IPS DF 4.7 (cell line): Measurements from ENCODE around the gene GOLPH3.

Source experiments
- DNase-seq: peaks from one replicate; pipeline ENCODE4 v3.0.0-alpha.2; 2013; ENCODE audit warnings: low spot score; ENCODE audit errors: extremely low read depth

GOLPH3 gene

DNA sequence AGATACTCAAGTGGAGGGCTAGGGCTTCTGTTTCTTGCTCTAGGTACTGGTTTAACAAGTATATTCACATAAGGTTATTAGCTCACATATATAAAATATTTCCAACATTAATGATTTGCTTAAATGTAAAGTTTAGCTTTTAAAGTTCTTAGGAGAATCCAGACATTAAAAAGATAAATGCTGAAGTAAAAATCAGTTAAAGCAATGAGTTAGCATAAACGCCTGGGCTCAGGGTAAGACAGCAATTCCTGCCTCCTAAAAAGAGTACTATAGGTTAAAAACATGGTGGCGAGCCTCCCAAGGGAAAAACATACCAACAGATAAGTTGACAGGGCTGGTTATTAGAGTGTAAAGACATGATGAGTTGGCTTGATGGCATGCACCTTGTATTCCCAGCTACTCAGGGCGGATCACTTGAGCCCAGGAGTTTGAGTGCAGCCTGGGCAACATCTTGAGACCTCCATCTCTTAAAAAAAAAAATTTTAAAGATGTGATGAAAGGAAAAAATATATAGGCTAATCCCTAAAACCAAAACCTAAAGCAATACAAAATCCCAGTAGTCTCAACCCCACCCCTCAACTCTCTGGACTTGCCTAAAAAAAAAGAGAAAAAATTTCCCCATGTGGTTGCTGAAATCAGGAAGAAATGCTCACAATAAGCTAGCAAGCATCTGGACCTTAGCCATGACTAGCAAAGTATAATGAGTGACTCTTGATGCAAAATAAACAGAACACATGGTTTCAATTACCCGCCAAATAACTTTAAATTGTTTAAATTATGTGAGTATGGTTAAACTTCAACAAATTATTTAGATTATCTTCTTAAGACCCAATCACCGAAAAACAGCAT, 3.6 kb downstream of the GOLPH3 start:
- DNase-seq, result no peak

DNA sequence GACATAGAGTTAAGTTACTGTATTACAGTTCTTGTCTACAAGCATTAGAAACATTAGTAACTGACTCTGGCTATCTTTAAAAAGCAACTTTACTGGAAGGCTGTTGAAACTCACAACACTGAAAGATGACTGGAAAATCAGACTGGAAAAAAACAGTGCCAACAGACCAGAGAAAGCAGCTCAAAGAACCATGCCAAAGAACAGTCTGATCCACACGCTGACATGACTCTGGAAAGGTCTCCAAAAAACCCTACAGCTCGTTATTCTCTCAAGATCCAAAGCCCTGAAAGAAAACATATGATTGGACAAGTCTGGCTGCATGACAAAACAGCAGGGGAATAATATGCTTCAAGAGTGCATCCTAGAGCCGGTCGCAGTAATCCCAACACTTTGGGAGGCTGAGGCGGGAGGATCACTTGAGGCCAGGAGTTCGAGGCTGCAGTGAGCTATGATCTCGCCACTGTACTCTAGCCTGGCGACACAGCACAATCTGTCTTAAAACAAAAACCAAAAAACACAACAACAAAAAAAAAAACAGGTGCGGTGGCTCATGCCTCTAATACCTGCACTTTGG, 5.6 kb downstream of the GOLPH3 start:
- DNase-seq, result no peak

DNA sequence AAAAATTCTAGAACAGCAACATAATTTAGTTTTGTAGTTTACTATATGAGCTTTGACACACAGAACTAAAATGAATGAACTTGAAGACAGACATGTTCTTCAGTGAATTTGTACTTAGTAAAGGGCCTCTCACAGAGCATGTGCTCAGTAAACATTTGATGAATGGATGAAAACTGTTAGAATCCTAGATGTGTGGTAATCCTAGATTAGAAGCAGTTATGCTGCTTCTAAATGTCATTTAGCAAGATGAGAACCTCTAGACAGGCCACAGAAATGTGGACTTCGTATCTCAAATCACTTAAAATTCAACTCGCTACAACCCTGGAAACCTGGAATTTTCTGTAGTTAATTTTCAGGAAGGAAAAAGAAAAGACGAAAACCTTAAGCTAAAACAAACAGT, 8.5 kb downstream of the GOLPH3 start:
- DNase-seq, result no peak

DNA sequence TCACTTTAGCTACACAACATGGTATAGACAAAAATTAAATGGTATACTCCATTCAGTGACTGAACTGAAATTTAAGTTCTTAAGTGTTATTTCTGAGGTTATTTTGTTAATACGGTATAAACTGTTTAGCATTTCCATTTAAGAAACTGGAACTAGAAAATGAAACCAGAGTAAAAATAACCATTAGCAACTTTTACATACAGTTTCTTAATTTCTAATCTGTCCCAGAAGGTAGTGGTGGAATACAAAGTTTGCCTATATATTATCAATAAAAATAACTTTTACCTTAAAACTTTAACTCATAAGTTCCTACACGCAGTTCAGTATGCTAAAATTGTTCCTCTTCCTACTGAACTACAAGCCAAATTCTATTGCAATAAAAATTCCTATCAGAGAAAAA, 10.3 kb downstream of the GOLPH3 start:
- DNase-seq, result no peak

DNA sequence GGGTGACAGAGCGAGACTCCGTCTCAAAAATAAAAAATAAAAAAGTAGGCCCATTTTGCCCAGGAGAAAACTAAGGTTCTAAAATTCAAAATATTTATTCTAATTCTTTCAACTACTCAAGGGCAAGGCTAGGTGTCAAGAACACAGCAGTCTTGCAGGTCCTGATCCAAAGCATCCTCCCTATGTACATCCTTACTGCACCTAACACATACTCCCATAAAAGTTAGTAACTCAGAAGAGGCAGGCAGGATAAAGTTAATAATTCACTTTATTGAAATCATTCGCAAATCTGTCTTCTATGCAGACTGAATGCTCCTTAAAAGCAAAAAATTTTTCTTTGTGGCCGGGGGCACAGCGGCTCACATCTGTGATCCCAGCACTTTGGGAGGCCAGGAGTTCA, 11.1 kb downstream of the GOLPH3 start:
- DNase-seq, result no peak

DNA sequence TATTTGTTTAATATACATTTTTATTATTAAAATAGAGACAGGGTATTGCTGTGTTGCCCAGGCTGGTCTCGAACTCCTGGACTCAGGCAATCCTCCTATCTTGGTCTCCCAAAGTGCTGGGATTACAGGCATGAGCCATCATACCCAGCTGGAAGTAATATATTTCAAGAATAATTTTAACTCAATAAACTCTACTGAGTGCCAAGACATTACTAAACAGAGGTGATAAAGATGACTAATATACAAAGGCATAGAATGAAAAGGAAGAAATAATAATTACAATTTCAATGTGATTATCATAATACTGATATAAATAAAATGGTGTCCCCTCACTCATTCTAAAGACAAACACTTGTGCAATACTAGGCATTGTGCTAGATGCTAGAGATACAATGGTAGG, 13.9 kb downstream of the GOLPH3 start:
- no peak for DNase-seq

DNA sequence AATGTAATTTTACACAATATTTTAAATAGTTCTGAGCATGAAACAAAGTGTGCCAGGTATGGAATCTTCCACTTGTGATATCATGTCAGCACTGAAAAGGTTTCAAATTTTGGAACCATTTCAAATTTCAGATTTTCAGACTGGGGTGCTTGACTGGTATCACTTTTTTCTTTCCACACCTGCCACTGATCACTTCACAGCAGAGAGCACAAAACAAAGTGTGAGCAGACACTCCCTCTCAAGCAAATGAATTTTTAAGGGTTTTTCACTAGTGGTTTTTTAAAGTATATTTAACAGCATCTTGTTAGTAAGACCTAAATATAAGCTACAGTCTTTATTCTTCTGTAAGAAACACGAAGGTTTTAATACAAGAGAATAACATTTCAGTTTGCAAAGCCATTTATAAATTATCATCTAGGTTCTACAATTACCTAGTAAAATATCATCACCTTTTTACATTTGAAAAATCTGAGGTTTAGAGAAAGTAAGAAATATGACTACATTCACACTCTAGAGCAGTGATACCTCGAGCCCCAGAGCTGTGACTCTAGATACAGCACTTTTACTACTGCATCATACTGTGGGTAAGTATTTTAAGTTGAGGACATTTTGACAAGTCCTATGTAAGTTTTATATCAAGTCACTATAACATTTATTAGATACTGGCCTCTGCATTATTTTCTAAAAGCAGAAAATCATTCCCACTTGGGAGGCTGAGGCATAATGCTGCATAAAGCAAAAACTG, 14.6 kb downstream of the GOLPH3 start:
- no peak for DNase-seq

DNA sequence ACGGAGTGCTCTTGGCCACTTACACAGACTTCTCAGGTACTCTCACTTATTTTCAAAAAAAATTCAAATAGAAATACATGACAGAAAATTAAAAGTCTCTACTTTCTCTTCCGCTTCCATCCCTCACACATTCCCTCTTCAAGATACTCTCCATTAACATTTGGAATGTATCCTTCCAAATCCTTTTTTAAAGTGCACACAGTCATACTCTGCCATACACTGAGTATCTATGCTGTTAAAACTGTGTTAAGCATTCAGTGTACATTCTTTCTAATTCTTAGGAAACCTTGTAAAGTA, 15.5 kb downstream of the GOLPH3 start:
- no peak for DNase-seq

DNA sequence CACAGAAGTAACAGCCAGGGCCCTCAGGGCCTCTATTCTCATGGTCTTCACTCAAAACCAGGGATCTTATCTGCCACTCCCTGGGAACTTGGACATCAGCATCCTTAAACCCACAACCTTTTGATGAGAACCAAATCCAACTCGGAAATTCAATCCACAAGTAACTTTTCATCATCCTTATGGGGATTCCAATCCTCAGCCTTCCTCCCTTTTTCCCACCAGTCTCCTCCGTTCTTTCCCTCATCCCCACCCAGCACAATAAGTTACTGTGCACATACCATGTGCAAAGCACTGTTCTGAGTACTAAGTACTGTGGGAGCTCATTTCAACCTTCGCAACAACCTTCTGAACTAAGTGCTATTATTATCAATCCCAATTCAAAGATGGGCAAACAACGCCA, 17.0 kb downstream of the GOLPH3 start:
- DNase-seq, result no peak

DNA sequence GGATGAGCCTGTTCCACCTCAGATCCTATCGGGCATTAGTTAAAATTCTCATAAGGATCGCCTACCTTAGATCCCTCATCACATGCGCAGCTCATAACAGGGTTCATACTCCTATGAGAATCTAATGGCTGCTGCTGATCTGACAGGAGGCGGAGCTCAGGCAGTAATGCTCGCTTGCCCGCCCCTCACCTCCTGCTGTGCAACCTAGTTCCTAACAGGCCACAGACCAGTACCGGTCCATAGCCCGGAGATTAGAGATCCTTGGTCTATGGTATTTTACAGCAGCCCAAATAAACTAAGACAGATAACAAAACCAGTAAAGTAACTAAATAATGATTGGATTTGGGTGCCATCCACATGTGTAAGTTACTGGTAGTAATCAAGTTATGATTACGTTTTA, 17.5 kb downstream of the GOLPH3 start:
- no peak for DNase-seq

DNA sequence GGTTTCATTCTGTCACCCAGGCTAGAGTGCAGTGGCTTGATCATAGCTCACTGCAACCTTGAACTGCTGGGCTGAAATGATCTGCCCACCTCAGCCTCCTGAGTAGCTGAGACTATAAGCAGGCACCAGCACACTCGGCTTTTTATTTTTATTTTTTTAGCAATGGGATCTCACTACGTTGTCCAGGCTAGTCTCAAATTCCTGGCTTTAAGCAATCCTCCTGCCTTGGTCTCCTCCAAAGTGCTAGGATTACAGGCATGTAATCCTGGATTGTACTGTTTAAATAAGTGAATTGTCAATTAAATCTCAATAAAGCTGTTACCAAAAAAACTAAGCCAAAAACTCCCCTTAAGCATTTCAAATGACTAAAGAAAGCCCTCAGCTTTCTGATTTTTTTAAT, 18.9 kb downstream of the GOLPH3 start:
- no peak for DNase-seq

DNA sequence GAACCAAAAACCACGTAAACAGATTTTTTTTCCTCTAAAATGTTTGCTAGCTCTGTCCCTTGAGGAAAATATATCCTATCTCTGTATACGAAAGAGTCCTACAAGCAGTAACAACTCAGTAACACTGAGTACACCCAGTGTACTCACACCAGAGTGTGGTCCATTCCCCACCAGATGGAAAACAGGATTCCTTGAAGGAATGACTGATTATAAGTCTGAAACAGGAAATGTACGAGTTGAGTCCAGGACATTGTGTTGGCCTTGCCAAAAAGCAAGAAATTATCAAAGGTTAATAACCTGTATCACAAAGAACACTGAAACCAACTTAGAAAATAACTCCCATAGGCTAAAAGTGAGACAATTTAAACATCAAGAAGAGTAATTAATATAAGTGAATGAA, 20.4 kb downstream of the GOLPH3 start:
- no peak for DNase-seq

DNA sequence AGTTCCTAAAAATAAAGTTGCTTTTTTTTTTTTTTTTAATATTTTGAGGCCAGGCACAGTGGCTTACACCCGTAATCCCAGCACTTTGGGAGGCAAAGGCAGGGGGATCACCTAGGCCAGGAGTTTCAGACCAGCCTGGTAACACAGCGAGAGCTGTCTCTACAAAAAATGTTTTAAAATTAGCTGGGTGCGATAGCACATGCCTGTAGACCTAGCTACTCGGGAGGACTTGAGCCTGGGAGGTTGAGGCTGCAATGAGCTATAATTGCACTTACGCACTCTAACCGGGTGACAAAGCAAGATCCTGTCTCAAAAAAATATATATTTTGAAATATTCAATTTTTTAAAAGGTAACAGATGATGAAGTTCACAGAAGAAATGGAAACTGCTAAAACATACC, 22.9 kb downstream of the GOLPH3 start:
- DNase-seq, result no peak

DNA sequence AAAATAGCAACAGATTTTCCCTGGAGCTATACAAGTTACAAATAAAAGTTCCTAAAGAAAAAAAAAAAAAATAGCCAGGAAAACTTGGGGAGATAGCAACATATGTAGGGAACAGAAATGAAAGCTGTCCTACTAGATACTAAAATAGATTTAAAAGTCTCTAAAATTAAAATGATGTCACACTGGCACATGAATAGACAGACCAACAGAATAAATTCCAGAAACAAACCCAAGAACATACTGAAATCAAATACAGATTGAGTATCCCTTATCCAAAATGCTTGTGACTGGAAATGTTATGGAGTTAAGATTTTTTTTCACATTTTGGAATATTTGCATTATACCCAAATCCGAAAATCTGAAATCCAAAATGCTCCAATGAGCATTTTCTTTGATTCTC, 23.8 kb downstream of the GOLPH3 start:
- DNase-seq, result no peak

DNA sequence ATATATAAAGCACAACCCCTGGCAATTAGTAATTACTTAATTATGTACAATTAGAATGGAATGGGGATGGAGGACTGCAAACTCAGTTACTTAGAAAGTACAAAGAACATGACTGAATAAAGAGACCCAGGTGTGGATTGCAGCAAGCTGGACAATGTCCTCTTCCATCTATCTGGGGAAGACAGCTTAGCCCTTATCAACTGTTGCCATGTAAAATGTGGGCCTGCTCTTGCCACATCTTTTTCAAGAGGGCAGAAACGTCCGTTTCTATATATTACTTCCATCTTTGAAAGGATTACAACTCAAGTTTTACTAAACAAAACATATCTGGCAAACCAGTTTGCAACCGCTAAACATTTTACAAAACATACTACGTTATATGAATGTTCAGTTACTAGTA, 26.2 kb downstream of the GOLPH3 start:
- DNase-seq, result no peak

DNA sequence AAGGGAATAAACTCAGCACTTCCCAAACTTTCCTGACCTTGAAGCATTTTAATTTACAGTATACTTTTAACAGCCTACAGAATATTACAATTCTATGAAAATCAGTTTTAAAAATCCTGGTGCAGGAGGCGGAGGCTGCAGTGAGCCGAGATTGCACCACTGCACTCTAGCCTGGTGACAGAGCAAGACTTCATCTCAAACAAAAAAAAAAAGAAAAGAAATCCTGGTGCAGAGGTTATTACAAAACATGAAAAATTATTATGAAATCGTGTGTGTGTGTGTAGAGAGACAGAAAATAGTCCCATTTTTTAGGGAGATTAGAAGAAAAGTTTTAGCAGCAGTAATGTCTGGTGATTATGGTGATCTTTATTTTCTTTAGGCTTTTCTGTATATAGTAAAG, 26.9 kb downstream of the GOLPH3 start:
- DNase-seq, result no peak

DNA sequence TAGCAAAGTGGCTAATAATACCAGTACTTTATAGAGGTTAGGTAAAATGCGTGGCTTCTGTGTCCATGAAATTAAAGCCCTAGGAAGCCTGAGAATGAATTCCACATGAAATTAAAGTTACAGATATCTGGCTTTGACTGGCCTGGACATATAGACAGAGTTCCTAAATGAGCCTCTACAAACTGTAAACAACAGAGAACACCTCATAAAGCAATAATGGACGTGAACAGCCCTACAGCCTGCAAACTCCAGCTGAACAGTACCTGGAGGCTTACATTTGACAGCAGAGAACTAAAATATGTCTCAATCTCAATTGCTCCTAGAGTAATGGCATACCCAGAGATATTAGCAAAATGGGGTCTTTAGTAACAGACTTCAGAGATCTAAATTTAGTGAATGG, 28.7 kb downstream of the GOLPH3 start:
- DNase-seq, result no peak

DNA sequence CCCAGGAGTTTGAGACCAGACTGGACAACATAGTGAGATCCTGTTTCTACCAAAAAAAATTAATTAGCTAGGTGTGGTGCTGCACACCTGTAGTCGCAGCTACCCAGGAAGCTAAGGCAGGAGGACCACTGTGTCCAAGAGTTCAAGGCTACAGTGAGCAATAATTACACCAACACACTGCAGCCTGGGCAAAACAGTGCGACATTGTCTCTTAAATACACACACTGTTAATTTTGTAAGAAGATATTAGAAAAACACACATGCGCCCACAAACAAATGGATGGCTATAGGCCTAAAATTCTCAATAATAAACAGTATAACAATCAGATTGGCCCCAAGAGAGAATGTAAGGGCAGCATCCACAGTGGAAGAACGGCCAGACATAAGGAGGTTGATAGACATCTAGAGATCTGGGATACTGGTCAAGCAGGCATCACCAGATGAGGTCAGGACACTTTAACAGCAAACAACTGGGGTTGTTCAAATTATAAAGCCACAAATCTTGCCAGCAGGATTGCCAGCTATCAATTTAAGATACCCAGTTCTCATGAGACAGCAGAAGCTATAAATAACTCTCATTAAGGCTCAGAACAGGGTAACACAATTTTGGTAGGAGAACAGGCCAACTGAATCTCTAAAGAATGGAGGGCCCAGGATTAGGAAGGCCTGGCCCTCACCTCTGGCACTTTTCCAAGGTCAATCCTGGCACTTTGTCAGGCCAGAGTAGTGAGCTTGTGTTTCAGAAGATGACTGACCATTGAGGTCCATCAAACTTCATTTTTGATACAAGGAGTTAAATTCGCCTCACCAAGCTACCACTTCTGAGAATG, 29.5 kb downstream of the GOLPH3 start:
- DNase-seq, result no peak

DNA sequence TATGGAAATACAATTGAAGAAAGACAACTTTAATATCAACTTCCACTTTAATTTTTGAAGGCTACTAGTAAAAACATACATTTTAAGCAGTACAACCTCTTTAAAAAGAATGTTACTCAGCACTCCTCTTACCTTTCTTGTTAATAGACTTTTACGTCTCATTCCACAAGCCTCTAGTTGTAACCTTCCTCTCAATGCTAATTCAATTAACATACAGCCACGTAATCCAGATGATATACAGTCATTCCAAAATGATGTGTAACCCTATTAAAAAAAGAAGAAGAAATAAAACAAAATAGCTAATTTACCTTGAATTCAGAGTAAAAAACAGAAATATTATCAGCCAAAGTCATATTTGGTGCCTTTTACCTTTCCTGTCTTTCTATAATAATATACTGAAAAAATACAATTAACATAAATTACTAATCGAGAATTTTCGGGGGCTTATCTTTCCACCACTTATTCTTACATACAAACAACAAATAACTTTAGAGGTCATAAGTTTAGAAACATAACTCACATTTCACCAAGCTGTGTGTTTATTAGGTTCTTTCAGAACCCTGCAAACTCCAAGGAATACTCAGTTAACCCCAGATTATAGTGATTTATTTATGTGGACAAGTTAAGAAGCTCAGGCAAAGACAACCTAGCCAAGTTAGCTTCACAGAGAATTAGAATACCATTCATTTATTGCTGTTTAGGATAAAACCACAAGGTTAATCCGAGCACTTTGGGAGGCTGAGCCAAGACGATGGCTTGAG, 30.3 kb downstream of the GOLPH3 start:
- no peak for DNase-seq

DNA sequence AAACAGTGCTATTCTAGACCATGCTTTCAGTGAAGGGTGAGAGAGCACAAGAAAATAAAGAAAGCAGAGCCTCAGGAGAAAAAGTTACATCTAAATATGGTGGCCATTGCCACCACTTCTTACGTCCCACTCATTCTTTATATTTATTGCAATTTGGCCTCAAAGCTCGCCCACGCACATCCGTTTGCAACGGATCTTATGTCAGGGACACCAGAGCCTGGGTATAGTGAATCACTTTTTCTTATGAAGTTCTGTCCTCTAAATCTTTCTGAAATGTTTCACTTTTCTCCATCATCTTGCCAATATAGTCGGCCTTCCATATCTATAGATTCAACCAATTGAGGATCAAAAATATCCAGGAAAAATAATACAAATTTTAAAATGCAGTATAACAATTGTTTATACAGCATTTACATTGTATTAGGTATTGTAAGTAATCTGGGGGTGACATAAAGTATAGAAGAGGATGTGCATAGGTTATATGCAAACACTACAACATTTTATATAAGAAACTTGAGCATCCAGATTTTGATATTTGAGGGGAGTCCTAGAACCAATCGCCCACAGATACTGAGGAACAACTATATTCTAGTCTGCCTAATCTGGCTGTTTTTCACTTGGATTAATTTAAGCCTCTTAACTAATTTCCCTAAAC, 35.2 kb downstream of the GOLPH3 start:
- DNase-seq, result no peak

DNA sequence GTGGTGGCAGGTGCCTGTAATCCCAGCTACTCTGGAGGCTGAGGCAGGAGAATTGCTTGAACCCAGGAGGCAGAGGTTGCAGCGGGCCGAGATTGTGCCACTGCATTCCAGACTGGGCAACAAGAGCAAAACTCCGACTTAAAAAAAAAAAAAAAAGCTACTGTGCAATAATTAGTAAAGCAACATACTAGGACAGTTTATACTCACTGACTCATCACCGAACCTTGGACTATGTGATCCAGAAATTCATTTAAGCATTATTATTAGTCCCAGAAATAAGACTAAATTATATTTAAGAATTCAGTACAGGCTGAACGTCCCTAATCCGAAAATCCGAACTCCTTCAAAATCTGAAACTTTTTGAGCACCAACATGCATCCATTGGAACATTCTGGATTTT, 37.8 kb downstream of the GOLPH3 start:
- DNase-seq, result no peak
